Calu3 (cell line): Measurements from ENCODE around the gene PACSIN3. TPM values are rescaled to one million over a fixed set of nuclear protein-coding genes. Genes with fewer than 3 reads are reported as not detected.

ENCODE experiments used
- BruUV-seq: library from RNA; stranded (reverse); fragments of 400-500 nt; replicated peaks from 2 replicates; lab custom pipeline; 2021; lab: Mats Ljungman, UMichigan
- CTCF ChIA-PET: fragments of 300-600 bp; sonication (Branson Sonifier 250); formaldehyde crosslinking; loops from one replicate; lab custom pipeline; 2022; ENCODE audit warnings: antibody characterized with exemption; lab: Charles Lee
- DNase-seq: peaks from one replicate; pipeline ENCODE4 v3.0.0; 2022
- H3K27ac Mint-ChIP-seq: one replicate; pipeline ENCODE4 v1.8.0; 2022; ENCODE audit warnings: mixed read lengths; ENCODE audit not compliant: unreplicated experiment
- H3K27me3 Mint-ChIP-seq: one replicate; pipeline ENCODE4 v1.8.0; 2022; ENCODE audit warnings: mixed read lengths; ENCODE audit not compliant: unreplicated experiment
- H3K36me3 Mint-ChIP-seq: one replicate; pipeline ENCODE4 v1.8.0; 2022; ENCODE audit warnings: mild to moderate bottlenecking, moderate library complexity, mixed read lengths; ENCODE audit not compliant: insufficient read depth, unreplicated experiment
- H3K4me1 Mint-ChIP-seq: one replicate; pipeline ENCODE4 v1.8.0; 2022; ENCODE audit warnings: mild to moderate bottlenecking, low read depth, mixed read lengths; ENCODE audit not compliant: unreplicated experiment
- H3K4me3 Mint-ChIP-seq: one replicate; pipeline ENCODE4 v1.8.0; 2022; ENCODE audit warnings: mild to moderate bottlenecking, low read depth, moderate library complexity, mixed read lengths; ENCODE audit not compliant: unreplicated experiment
- H3K9me3 Mint-ChIP-seq: one replicate; pipeline ENCODE4 v1.8.0; 2022; ENCODE audit warnings: low read depth, mixed read lengths; ENCODE audit not compliant: unreplicated experiment
- CTCF ChIP-seq: fragments of 200-600 bp; IDR thresholded peaks from one replicate; pipeline ENCODE4 v1.8.0; 2022; ENCODE audit warnings: antibody characterized with exemption; ENCODE audit not compliant: unreplicated experiment
- intact Hi-C: fragments of 100-400 bp; cut with micrococcal nuclease; formaldehyde crosslinking; loops from one replicate; pipeline ENCODE4 v1.10.0; 2022; ENCODE audit not compliant: unreplicated experiment
- total RNA-seq: library from RNA; stranded (reverse); gene quantifications from 2 replicates; pipeline ENCODE4 v1.2.3, GENCODE V29; 2022

PACSIN3 gene
- total RNA-seq, 1 experiment from 2014 or later = 26.5 TPM

GRCh38 chr11:47136327-47136726, 49.9 kb downstream of the PACSIN3 start:
- intact Hi-C loops = no loop called here
- Mint-ChIP-seq H3K27ac (no peak overlapping the region), H3K4me3 (no peak overlapping the region), H3K9me3 (no peaks in the 10 kb centered on the region), H3K36me3 (no peaks in the 10 kb centered on the region), H3K27me3 (peaks cover 7% of the 10 kb centered on the region), H3K4me1 (no peaks in the 10 kb centered on the region)
- no TSS peak for BruUV-seq
- CTCF ChIA-PET = no interaction called here
- DNase-seq = no peak
- TF ChIP-seq CTCF = no peak

DNA sequence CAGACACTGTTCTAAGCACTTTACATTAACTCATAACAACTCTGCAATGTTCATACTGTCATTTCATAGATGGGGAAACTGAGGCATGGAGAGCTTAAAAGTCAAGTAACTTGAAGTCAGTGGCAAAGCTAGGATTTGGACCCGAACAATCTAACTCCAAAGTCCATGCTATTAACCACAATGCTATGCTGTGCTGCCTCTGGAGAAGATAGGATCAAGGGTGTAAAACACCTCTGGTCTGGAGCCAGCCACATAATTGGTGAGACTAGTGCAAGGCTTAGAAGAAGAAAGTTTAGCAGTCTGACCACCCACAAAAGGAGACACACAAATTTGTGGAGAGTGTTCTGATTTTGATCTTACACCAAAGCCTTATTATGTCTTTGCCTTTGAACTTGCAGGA, 53.3 kb downstream of the PACSIN3 start:
- no peak overlapping the region for H3K27ac Mint-ChIP-seq
- H3K27me3 Mint-ChIP-seq = peaks cover 7% of the 10 kb centered on the region
- no peaks in the 10 kb centered on the region for H3K36me3 Mint-ChIP-seq
- intact Hi-C loops = no loop called here
- H3K9me3 Mint-ChIP-seq = no peaks in the 10 kb centered on the region
- DNase-seq = no peak
- TF ChIP-seq CTCF = no peak
- CTCF ChIA-PET = no interaction called here
- BruUV-seq = no TSS peak
- no peak overlapping the region for H3K4me3 Mint-ChIP-seq
- no peaks in the 10 kb centered on the region for H3K4me1 Mint-ChIP-seq

GRCh38 chr11:47132490-47132889, 53.7 kb downstream of the PACSIN3 start:
- peaks cover 7% of the 10 kb centered on the region for H3K27me3 Mint-ChIP-seq
- BruUV-seq = no TSS peak
- no peak overlapping the region for H3K27ac Mint-ChIP-seq
- H3K36me3 Mint-ChIP-seq = no peaks in the 10 kb centered on the region
- H3K9me3 Mint-ChIP-seq = no peaks in the 10 kb centered on the region
- no peak overlapping the region for H3K4me3 Mint-ChIP-seq
- TF ChIP-seq CTCF = no peak
- intact Hi-C loops = no loop called here
- CTCF ChIA-PET = interaction anchor here (0.7 kb wide), 1 partner anchor 11 kb away, joined by 4 read pairs; no protein-coding TSS in a partner anchor
- no peak for DNase-seq
- H3K4me1 Mint-ChIP-seq = no peaks in the 10 kb centered on the region

DNA sequence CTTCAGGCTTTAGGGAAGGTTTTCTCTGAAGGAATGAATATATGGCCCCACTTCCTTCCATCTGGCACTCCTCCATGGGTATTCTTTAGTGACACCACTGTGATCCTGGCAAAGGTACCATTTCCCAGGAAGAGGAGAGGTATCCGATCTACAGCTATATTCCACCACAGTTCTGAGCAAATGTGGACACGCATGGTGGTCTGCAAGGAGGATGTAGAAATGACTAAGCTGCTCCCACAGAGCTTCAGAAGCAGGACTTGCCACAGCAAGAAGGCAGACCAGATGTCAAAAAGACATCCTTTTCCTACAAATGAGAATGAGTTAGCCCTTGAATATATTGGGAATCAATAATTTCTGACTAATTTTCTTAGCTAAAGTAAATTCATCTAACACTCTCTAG, 55.1 kb downstream of the PACSIN3 start:
- CTCF ChIA-PET = interaction anchor here (0.6 kb wide), 1 partner anchor 20 kb away, joined by 3 read pairs; no protein-coding TSS in a partner anchor
- intact Hi-C loops = no loop called here
- TF ChIP-seq CTCF = no peak
- H3K9me3 Mint-ChIP-seq = no peaks in the 10 kb centered on the region
- no TSS peak for BruUV-seq
- no peaks in the 10 kb centered on the region for H3K36me3 Mint-ChIP-seq
- no peaks in the 10 kb centered on the region for H3K4me1 Mint-ChIP-seq
- no peak for DNase-seq
- H3K27ac Mint-ChIP-seq = no peak overlapping the region
- H3K27me3 Mint-ChIP-seq = no peaks in the 10 kb centered on the region
- H3K4me3 Mint-ChIP-seq = no peak overlapping the region
